Measurements from ENCODE around the gene RHBDL2. TPM values are rescaled to one million over a fixed set of nuclear protein-coding genes. Genes with fewer than 3 reads are reported as not detected.

Gene RHBDL2
- total and polyA plus RNA-seq, 10 of the 15 experiments (the other 5 are each of a cell fraction or from before 2014, with no cell fraction given) = 0.05 TPM; not detected in 9

DNA sequence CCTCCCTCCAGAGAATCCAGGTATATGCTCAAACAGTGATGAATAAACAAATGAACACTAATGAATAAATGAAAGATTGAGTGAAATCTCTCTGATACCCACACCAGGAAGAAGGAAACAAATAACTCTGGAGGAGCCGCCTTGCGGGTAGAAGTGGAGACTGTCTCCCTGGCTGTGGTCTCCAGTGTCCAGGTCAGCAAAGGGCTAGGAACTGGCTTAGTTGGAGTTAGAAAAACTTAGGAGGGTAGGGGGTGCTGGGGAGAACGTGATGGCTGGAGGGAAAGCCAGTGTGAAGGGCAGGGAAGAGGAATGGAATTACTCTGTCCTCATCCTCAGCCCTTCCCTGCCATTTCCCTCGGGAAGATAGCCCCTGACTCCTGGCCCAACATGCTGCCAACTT, 537 bp downstream of the RHBDL2 start:
- ChIA-PET RAD21 (ENCODE audit: unreplicated experiment) (no interaction called here), CTCF (no interaction called here), SMC1A (ENCODE audit: uncharacterized antibody, unreplicated experiment) (no interaction called here), POLR2A (no interaction called here)
- Histone ChIP-seq H3K4me2 (ENCODE audit: control insufficient read depth, insufficient read depth) (no peak overlapping the region), H3K4me3 (no peak overlapping the region), H3K27me3 (replicated peaks in 1 of 2; ENCODE audit: control insufficient read depth in 2 of 2, insufficient read depth in 2 of 2, low read length in 1 of 2) (no peaks in the 10 kb centered on the region; a peak in 1 of 4 replicates), H3K9ac (ENCODE audit: control insufficient read depth, insufficient read depth, low read length) (no peak overlapping the region), H2AFZ (ENCODE audit: control insufficient read depth, low read depth, low read length) (no peak overlapping the region), H4K20me1 (ENCODE audit: control insufficient read depth, insufficient read depth) (no peaks in the 10 kb centered on the region), H3K4me1 (ENCODE audit: control insufficient read depth, insufficient read depth, low read length) (no peaks in the 10 kb centered on the region), H3K79me2 (ENCODE audit: control insufficient read depth, insufficient read depth, low read length) (no peaks in the 10 kb centered on the region), H3K27ac (ENCODE audit: control insufficient read depth, insufficient read depth) (no peak overlapping the region), H3K9me3 (replicated peaks; ENCODE audit: control insufficient read depth, insufficient read depth, low read length) (no peaks in the 10 kb centered on the region), H3K36me3 (ENCODE audit: control insufficient read depth in 2 of 2, insufficient read depth in 2 of 2, low read length in 1 of 2) (no peaks in the 10 kb centered on the region)
- ATAC-seq = no peak
- 48% methylated on average over 4 of the region's 4 CpGs for WGBS (ENCODE audit: insufficient coverage, insufficient replicate concordance, low lambda C conversion rate, missing lambda C conversion rate)
- intact Hi-C loops (cut with micrococcal nuclease; ENCODE audit: unreplicated experiment) (no loop called here), in situ Hi-C loops (cut with MboI) (no loop called here)
- no peak for FAIRE-seq
- no peak for DNase-seq (ENCODE audit: low read depth, low spot score)
- TF ChIP-seq, protein P1, sequence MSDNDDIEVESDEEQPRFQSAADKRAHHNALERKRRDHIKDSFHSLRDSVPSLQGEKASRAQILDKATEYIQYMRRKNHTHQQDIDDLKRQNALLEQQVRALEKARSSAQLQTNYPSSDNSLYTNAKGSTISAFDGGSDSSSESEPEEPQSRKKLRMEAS (IDR thresholded peaks at IDR 0.05; ENCODE audit: low read depth, low read length) = no peak
- TF ChIP-seq MXI1 (IDR thresholded peaks at IDR 0.05; ENCODE audit: low read depth, low read length) = no peak
- no peak for TF ChIP-seq RAD51 (IDR thresholded peaks at IDR 0.05)
- TF ChIP-seq MEF2A (IDR thresholded peaks at IDR 0.05; ENCODE audit: insufficient read depth, low read depth, low read length) = no peak
- TF ChIP-seq, protein P2, sequence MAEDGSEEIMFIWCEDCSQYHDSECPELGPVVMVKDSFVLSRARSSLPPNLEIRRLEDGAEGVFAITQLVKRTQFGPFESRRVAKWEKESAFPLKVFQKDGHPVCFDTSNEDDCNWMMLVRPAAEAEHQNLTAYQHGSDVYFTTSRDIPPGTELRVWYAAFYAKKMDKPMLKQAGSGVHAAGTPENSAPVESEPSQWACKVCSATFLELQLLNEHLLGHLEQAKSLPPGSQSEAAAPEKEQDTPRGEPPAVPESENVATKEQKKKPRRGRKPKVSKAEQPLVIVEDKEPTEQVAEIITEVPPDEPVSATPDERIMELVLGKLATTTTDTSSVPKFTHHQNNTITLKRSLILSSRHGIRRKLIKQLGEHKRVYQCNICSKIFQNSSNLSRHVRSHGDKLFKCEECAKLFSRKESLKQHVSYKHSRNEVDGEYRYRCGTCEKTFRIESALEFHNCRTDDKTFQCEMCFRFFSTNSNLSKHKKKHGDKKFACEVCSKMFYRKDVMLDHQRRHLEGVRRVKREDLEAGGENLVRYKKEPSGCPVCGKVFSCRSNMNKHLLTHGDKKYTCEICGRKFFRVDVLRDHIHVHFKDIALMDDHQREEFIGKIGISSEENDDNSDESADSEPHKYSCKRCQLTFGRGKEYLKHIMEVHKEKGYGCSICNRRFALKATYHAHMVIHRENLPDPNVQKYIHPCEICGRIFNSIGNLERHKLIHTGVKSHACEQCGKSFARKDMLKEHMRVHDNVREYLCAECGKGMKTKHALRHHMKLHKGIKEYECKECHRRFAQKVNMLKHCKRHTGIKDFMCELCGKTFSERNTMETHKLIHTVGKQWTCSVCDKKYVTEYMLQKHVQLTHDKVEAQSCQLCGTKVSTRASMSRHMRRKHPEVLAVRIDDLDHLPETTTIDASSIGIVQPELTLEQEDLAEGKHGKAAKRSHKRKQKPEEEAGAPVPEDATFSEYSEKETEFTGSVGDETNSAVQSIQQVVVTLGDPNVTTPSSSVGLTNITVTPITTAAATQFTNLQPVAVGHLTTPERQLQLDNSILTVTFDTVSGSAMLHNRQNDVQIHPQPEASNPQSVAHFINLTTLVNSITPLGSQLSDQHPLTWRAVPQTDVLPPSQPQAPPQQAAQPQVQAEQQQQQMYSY (CRISPR knock-in tag; IDR thresholded peaks at IDR 0.05) = no peak
- TF ChIP-seq BMI1 (IDR thresholded peaks at IDR 0.05; ENCODE audit: borderline replicate concordance) = no peak
- TF ChIP-seq PML (IDR thresholded peaks at IDR 0.05; ENCODE audit: low read length) = no peak
- TF ChIP-seq, protein P3, sequence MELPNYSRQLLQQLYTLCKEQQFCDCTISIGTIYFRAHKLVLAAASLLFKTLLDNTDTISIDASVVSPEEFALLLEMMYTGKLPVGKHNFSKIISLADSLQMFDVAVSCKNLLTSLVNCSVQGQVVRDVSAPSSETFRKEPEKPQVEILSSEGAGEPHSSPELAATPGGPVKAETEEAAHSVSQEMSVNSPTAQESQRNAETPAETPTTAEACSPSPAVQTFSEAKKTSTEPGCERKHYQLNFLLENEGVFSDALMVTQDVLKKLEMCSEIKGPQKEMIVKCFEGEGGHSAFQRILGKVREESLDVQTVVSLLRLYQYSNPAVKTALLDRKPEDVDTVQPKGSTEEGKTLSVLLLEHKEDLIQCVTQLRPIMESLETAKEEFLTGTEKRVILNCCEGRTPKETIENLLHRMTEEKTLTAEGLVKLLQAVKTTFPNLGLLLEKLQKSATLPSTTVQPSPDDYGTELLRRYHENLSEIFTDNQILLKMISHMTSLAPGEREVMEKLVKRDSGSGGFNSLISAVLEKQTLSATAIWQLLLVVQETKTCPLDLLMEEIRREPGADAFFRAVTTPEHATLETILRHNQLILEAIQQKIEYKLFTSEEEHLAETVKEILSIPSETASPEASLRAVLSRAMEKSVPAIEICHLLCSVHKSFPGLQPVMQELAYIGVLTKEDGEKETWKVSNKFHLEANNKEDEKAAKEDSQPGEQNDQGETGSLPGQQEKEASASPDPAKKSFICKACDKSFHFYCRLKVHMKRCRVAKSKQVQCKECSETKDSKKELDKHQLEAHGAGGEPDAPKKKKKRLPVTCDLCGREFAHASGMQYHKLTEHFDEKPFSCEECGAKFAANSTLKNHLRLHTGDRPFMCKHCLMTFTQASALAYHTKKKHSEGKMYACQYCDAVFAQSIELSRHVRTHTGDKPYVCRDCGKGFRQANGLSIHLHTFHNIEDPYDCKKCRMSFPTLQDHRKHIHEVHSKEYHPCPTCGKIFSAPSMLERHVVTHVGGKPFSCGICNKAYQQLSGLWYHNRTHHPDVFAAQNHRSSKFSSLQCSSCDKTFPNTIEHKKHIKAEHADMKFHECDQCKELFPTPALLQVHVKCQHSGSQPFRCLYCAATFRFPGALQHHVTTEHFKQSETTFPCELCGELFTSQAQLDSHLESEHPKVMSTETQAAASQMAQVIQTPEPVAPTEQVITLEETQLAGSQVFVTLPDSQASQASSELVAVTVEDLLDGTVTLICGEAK (IDR thresholded peaks at IDR 0.05; ENCODE audit: borderline replicate concordance) = no peak
- no peak for TF ChIP-seq CHD4 (IDR thresholded peaks at IDR 0.05)
- no peak for TF ChIP-seq MTA2 (IDR thresholded peaks at IDR 0.05; ENCODE audit: low read depth)
- TF ChIP-seq, protein P4, sequence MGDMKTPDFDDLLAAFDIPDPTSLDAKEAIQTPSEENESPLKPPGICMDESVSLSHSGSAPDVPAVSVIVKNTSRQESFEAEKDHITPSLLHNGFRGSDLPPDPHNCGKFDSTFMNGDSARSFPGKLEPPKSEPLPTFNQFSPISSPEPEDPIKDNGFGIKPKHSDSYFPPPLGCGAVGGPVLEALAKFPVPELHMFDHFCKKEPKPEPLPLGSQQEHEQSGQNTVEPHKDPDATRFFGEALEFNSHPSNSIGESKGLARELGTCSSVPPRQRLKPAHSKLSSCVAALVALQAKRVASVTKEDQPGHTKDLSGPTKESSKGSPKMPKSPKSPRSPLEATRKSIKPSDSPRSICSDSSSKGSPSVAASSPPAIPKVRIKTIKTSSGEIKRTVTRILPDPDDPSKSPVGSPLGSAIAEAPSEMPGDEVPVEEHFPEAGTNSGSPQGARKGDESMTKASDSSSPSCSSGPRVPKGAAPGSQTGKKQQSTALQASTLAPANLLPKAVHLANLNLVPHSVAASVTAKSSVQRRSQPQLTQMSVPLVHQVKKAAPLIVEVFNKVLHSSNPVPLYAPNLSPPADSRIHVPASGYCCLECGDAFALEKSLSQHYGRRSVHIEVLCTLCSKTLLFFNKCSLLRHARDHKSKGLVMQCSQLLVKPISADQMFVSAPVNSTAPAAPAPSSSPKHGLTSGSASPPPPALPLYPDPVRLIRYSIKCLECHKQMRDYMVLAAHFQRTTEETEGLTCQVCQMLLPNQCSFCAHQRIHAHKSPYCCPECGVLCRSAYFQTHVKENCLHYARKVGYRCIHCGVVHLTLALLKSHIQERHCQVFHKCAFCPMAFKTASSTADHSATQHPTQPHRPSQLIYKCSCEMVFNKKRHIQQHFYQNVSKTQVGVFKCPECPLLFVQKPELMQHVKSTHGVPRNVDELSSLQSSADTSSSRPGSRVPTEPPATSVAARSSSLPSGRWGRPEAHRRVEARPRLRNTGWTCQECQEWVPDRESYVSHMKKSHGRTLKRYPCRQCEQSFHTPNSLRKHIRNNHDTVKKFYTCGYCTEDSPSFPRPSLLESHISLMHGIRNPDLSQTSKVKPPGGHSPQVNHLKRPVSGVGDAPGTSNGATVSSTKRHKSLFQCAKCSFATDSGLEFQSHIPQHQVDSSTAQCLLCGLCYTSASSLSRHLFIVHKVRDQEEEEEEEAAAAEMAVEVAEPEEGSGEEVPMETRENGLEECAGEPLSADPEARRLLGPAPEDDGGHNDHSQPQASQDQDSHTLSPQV (IDR thresholded peaks at IDR 0.05) = no peak
- no TSS peak for BruUV-seq (replicated peaks)
